Smooth muscle cell of trachea (primary cell): ENCODE data around the gene NALCN. TPM values are rescaled to one million over a fixed set of nuclear protein-coding genes. Genes with fewer than 3 reads are reported as not detected.

Experiments
- total RNA-seq: library from RNA; depleted of rRNA; stranded (reverse); fragments of >200 nt; gene quantifications from 2 replicates; pipeline ENCODE4 v1.2.1, GENCODE V29; 2014

The NALCN gene
- total RNA-seq, result 0.87 and 1.8 TPM in 2 replicates

GRCh38 chr13:101416181-101417042, at the start of gene NALCN:
Gene NALCN (minus strand): TSS chr13:101416508. CDS start chr13:101399126, 17,382 bp downstream.

DNA sequence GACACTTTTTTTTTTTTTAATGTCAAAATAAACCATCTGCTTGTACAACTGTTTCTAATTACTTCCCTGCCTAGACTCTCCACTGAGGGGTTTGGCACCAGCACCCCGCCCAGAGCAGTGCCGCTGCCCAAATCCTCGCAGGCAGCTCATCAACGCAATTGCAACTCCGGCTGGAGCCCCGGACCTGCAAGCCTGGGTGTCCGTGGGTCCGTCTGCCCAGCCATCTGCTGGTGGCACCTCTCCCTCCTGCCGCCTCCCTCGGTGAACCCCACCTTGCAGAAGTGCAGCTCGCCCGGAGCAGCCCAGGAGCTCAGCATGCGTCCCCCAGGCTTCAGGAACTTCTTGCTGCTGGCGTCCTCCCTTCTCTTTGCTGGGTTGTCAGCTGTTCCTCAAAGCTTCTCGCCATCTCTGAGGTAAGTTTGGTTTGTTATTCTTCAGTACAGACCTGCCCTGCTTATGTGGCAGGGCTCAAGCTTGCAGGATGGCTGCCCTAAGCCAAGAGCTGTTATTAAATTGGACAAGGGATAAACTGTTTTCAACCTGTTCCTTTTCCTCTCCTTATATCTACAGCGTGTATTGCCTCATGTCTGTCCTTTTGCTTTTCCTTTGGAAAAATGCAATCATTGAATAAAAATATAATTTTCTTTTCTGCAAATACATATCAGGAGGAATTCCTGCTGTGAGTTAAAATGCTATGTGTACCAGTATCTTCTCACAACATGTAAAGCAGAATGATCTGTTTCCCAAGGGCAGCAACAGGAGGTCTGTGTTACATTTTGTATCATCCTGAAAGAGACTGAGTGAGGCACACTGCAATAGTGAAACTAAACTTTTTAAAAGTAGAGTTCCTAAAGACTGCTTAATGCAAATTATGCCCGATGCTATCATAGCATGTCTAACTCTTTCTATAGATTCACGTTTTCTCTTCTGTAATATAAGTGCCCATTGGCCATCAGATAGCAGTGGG, 36.5 kb upstream of the NALCN start, which contains the start of gene ITGBL1:
Gene ITGBL1, plus strand, starts transcription at position 157 of the 967 bp plus-strand sequence. Its CDS starts 159 bp downstream, at position 316.

Other genes starting within 250 kb of the NALCN start
- gene ITGBL1, start 36.2 kb upstream of the NALCN start, total RNA-seq, result 70.7 and 102 TPM in 2 replicates